LNCAP (cell line): ENCODE data around the gene AHR.

Experiments
- CTCF ChIP-seq: fragments of 450-650 bp; IDR thresholded peaks from 2 replicates; pipeline ENCODE4 v1.5.1; 2017; ENCODE audit warnings: mild to moderate bottlenecking

Gene AHR

DNA sequence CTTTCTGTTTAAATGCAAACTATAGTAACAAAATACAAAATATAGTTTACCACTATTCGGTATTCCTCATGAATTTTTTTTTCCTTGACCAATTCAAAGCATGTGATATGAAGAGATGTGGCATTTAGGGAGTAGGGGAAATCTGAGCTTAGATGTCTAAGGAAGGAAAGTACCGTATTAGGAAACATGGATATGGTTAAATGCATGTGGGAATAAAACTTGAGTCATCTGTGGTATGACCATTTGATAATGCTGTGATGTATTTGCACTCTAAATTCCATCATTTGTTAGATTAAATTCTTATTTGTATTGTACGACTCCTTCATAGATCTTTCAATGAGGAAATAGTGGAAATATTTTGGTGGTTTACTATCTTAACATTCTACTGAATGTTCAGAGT is 19.7 kb downstream of the AHR start:
- TF ChIP-seq CTCF = no peak

DNA sequence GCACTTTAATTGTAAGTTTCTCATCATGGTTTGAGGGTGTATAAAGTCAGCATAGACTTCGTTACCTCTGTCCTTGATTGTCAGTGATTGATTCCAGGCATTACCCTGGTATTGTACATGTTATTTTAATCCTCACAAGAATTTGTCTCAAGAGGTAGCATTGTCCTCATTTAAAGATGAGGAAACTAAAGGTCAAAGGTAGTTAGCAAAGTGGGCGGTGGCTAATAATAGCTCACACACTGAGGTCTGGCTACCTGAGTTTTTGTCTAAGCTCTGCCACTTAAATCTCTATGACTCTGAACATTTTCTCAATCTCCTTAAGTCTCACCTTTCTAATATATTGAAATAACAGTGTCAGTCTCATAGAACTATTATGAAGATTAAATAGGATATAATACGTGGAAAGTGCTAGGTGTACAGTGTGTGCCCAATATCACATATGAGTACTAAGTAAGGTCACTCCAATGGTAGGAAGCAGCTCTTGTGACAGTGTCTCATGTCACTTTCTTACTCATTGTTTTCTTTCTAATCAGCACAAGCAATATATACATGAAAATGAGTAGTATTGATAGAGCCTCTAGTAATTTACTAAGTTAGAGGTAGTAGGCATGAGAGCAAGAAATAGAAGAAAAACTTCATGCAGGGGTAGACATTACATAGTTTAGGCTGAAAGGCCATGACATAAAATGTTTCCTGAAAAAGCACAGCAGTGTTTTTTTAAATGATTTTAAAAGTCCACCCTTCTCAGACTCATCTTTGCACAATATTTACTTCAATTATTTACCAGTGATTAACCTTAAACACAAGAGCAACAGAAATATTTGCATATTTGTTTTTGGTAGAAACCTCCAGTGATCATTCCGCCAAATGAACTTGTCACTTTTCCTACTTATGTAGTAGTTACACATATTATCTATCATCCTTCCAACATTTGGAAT is 21.0 kb downstream of the AHR start:
- no peak for TF ChIP-seq CTCF

DNA sequence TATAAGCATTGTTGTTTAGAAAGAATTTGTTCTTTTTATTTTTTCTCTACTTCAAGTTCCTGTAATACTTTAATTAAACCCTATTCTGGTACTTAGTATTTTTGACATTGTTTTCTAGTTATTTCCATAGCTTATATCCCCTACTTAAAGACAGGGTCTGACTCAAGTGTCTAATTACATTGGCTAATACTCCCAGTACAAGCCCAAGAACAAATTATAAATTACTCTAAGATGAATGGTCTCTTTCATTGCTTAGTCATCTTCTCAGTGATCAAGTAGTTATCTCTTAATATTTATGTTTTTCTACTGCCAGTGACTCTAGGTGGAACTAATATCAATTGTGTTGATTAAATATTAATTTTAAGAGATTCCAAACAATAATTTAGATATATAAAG is 21.6 kb downstream of the AHR start:
- TF ChIP-seq CTCF = no peak

DNA sequence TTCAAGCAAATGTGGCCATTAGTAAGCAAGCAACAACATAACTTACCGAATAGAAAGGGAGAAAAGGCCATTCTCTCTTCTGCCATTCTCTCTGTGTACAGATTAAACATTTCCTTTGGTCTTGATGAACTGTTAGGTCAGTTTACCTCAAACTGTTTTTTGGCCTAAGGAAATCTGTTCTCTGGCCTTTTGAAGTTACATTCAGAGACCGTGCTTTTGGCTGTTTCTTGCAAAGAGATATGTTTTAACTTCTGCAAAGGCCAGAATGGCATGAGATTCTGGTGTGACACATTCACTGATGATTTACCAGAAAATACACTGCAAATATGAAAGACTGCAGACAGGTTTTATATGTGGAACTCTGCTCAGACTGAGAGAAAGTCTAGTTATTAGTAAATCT is 22.2 kb downstream of the AHR start:
- TF ChIP-seq CTCF = no peak

DNA sequence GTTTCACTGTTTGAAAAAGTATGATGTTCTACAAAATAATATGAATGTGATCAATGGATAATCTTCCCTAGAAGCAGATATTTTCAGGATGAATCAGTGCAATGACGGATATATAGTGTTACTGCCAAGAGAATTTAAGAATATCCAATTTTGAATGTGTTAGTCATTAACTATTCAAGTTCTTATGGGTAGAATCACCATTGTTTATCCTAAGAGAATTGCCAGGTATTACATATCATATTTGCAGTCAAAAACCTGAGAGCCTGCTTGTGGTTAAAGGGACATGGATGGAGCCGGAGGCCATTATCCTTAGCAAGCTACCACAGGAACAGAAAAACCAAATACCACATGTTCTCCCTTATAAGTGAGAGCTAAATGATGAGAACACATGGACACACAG is 26.9 kb downstream of the AHR start:
- TF ChIP-seq CTCF = no peak

GRCh38 chr7:17326378-17326777 is 27.9 kb downstream of the AHR start:
- TF ChIP-seq CTCF = no peak

GRCh38 chr7:17328641-17329040 is 30.2 kb downstream of the AHR start:
- TF ChIP-seq CTCF = no peak
